ENCODE measurements around the gene DPF3.

Gene DPF3

DNA sequence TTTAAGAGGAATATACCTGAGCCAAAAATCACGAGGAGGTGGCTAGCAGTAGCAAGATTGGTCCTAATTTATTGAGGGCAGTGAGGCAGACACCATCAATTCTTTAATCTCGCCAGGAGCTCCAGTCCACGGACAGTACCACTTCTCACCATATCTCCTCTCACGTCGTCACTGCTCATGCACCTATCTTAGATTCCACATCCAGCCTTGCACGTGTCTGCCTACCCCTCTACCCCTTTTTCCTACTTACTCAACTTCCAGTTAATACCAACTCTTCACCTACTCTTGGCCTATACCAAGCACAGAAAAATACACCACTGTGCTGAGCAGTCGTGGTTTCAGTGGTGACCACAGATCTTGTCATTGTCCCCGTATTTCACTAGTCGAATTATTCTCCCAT lies 246.1 kb downstream of the DPF3 start:
- in situ Hi-C loops (cut with MboI; ENCODE audit: low pct_unique_long_range_greater_than_20kb, low sequenced_read_pairs) = no loop called here
- no peak for DNase-seq

DNA sequence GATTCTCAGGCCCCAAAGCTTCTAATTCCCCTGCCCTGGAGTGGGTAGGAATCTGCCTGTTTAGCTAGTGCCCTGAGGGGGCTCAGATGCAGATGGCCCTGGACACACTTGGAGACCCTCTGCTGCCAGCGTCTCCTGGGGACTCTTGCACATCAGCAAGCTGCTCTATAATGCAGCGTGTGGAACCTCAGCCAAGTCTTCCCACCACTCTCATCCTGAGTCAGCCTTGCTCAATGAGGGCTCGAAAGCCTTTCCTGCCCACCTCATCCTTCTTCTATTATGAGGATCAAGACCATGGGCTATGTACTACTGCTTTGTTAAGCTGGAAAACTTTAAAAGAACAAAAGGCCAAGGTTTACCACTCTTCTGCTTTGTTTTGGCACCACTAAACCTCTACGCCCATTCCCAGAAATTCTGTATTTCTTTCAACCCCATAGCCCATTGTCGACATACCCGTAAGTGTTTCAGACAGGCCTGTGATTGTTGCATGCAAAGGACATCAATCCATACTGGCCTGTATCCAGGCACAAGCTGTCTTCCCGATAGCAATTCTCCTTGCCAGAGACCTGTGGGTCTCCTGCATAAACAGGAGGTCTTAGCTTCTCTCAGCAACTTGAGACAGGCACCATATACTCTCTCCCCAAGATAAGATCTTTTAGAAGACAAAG lies 246.9 kb downstream of the DPF3 start:
- no peak for DNase-seq
- in situ Hi-C loops (cut with MboI; ENCODE audit: low pct_unique_long_range_greater_than_20kb, low sequenced_read_pairs) = no loop called here

DNA sequence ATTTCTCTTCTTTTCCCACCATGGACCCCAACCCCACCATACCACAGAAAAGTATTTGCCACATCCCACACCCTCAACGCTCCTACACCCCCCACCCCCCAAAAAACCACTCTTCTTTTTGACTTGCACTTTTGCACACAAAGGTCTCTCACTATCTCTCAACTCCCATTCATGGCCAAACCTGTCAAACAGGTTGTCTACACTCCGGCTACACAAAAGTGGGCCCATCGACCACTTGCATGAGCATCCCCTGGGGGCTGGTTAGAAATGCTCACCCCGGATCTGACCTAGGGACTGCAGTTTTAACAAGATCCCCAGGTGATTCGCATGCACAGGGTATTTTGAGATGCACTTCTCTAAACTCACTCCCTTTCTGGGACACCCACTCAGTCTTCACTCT lies 248.2 kb downstream of the DPF3 start:
- no peak for DNase-seq
- in situ Hi-C loops (cut with MboI; ENCODE audit: low pct_unique_long_range_greater_than_20kb, low sequenced_read_pairs) = no loop called here

DNA sequence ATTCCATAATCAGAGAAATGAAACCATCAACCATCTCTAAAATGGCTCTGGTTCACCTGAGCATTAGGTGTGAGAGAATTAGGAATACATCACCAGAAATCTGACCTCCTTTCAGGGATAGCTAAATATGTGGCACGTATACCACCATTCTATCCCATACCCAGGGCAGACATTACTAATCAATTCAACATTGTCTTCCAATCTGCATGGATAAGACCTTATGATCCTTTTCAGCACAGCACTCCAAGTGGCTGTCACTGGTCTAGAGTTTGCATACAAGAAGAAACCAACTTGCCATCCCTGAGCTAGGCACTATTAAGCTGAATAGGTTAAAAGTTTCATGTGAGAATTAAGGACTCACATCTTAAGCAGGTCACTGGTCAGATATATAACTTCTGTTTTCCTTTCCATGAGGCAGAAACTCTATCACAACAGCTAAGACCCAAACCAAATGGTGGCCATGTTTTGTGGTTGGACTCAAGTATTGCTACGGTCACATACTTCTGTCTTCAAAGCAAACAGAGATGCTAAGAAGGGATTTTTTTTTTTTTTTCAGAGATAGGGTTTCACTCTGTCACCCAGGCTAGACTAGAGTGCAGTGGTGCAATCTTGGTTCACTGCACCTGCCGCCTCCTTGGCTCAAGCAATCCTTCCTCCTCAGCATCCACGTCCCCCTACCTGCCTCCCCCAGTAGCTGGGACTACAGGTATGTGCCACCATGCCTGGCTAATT lies 249.0 kb downstream of the DPF3 start:
- in situ Hi-C loops (cut with MboI; ENCODE audit: low pct_unique_long_range_greater_than_20kb, low sequenced_read_pairs) = no loop called here
- no peak for DNase-seq

DNA sequence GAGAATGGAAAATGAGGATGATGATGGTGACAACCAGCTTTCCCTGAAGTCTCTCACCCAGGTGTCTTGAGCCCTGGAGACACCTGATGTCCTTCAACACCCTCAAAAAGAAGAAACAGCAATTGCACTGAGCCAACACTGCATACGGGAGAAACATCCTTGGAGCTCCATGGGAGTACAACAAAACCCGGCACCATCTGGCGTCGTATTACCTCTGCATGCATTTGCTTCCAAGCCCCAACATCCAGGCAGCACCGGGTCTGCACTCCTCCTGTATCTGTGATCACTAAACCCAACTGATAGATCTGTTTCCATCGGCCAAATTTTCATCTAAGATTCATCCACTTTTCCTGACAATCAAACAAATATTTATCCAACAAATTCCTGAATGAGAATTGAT lies 249.9 kb downstream of the DPF3 start:
- in situ Hi-C loops (cut with MboI; ENCODE audit: low pct_unique_long_range_greater_than_20kb, low sequenced_read_pairs) = no loop called here
- no peak for DNase-seq

DNA sequence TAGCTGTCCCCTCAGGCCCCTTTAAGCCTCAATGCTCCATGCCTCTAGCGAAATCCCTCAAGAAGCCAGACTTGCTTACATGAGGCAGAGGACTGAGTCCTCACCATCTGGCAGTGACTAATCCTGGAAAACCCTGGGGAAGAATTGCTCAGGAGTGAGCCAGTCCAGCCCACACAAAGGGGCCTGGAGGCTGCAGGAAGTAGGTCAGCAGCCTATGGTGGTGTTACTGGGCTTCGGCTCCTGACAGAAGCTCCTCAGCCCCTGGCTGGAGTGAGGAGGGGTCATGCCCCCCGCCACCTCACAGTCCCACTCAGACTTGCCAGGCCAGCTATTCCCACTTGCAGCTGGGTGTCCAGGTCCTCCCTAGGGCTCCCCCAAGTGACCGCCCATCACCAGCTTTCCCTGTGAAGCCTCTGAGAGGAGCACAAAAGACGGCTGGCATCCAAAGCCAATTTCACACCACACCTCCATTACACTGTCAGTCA lies 250.5 kb downstream of the DPF3 start:
- in situ Hi-C loops (cut with MboI; ENCODE audit: low pct_unique_long_range_greater_than_20kb, low sequenced_read_pairs) = no loop called here
- DNase-seq = no peak

DNA sequence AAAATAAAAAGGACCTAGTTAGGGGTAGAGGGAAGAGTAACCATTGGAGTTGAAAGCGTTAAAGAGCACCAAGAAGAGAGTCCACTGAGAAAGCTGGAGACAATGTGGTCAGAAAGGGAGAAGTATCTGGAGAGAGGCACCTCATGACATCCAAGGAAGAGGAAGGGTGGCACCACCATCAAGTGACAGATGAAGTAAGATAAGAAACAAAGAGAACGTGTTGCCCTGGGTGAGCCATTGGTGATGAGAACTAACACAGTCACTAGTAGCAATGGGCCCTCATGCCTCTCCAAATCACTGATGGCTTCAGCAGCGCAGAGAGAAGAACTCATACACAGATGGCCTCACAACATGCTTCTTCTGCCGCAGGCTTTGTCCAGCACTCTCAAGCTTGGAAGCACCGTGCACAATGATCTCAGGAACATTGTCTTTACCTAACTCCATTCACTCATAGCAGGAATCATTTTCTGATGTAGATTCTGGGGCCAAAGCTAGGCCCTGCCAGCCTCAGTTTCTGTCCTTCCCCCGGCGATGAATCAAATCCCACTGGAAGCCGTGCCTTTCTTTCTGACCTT lies 252.9 kb downstream of the DPF3 start:
- in situ Hi-C loops (cut with MboI; ENCODE audit: low pct_unique_long_range_greater_than_20kb, low sequenced_read_pairs) = no loop called here
- DNase-seq = no peak

DNA sequence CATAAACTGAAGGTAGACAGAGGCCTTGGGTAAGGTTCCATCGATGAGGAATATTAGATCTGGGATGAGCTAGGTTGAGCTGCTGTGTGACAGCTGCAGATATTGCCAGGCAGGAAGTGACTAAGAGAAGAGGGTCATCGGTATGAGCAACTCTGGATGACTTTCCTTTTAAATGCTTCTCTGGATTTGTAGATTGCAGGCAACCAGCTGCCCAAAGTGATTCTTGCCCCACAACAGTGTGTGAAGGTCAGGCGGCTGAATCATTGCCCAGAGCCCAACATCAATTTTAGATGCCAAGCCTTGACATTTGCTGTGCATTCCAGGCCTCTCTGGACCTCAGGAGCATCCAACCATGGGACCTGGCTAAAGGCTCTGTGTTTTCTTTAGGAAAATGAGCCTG lies 255.9 kb downstream of the DPF3 start:
- in situ Hi-C loops (cut with MboI; ENCODE audit: low pct_unique_long_range_greater_than_20kb, low sequenced_read_pairs) = no loop called here

DNA sequence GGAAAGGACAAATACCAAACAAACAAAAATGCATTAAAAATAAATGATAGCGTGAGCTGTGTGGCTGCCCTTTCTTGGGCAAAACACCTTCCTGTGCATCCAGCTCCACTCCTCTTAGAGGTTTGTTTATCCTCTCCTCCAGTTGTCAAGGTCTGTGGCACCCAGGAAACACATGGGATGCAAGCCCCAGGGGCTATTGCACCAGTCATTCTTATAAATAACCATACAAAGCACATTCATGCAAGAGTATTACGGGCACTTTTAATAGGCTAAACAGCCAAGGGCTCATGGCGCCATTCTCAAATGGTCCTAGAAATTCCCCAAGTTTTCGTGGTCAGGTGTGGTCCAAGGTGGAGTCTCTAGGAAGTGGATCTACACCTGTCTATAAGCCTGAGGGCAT lies 257.0 kb downstream of the DPF3 start:
- DNase-seq = no peak
- in situ Hi-C loops (cut with MboI; ENCODE audit: low pct_unique_long_range_greater_than_20kb, low sequenced_read_pairs) = no loop called here

More for the DNA sequence above, 255.9 kb downstream of the DPF3 start:
- no peak for DNase-seq

DNA sequence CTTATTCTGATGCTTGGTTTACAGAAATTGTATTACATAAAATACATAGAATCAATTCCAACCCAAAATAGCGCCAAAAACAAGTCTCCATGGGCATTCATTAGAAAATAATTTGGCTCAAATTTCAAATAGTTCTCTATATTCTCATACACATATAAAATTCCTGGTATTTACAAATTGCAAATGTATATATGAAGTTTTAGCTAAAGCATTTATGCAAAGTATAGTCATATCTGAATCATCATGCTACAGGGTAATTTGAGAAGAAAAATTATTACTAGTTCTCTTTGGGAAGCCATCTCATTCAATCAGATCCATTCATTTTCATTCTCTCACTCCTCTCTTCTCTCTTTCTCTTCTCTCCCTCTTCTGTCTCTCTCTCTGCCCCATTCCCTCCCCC lies 257.8 kb downstream of the DPF3 start:
- in situ Hi-C loops (cut with MboI; ENCODE audit: low pct_unique_long_range_greater_than_20kb, low sequenced_read_pairs) = no loop called here
- no peak for DNase-seq

DNA sequence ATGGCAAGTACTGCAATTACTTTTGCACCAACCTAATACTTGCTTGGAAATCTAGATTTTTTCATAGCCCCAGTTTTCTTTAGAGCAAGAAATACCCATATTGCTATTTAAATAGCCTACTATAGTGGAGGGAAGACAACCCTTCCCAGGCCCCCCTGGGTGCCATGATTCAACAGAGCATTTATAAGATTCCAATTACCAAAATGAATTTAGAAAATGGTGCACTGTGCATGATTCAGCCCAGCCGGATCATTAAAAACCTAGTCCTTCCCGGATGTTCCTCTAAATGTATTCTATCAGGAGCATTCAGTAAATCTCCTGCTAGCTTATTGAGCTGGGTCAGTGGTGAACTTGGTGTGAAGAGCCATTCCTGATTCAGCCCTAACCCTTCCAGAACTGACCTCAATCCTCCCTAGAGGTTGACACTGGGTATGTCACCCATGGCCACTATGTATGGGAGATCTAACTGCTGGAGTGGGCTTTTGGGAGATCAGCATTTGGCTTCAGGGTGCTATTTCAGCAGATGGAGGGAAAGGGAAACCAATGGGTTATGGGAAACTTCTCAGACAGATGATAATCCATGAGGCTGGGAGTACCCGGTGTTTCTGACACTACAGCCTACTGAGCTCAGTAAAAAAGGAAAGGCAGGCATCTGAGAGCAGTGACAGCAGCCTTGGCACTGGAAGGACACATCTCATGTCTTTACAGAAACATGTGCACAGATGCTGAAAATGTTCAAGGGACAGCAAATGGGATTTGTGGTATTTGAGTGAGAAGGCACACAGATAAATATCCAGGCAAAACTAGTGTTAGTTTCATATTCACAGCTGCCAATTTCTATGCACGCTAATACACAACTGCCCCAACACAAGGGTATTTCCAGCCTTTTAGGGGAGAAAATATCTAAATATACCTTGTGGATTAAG lies 258.9 kb downstream of the DPF3 start:
- in situ Hi-C loops (cut with MboI; ENCODE audit: low pct_unique_long_range_greater_than_20kb, low sequenced_read_pairs) = no loop called here
- no peak for DNase-seq

DNA sequence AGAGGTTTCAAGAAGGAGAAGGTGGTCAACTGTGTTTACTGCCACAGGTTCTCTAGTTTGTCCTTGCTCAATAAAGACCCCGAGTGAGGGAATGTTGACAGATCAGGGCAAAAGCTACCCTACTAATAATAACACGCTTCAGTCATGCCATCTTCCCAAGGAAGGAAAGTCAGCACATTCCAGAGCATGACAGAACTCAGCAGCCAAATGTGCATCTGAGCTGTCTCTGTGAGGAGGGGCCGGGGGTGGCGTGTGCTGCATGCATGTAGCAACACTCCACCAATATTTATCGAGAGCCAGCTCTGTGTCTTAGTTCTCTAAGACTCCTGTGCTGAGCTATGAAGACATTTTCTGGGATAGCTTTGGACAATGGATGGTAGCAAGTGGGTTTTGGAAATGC lies 260.4 kb downstream of the DPF3 start:
- in situ Hi-C loops (cut with MboI; ENCODE audit: low pct_unique_long_range_greater_than_20kb, low sequenced_read_pairs) = no loop called here
- DNase-seq = no peak

DNA sequence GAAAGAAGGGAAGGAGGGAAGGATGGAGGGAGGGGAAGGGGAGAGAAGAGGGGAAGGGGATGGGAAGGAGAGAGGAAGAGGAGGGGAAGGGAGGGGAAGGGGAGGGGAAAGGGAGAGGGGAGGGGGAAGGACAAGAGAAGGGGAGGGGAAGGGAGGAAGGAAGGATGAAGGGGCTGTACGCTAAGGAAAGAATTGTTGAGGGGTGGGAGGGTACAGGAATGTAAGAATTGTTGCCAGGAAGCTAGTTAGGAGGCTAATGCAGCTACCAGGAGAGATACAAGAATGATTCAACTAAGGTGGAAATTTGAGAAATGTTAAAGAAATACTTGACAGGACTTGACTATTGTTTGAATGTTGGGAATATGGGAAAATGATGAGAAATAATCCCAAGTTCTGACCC lies 261.2 kb downstream of the DPF3 start:
- in situ Hi-C loops (cut with MboI; ENCODE audit: low pct_unique_long_range_greater_than_20kb, low sequenced_read_pairs) = no loop called here
- DNase-seq = no peak

DNA sequence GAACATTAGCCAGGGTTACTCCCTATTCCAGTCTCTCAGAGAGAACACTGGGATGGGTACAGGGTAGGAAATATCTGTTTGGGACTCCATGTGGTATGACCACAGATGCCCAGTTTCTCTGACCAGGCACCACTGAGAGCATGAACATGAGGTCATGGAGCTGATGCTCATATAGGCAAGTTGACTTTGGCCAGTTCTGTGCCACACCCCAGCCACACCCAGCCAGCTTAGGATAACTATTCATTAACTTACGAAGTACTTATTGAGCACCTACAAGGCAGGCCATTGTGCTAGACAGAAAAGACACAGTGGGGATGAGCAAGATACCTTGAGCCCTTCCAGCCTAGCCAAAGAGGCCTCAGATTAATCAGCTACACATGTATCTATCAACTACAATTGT lies 262.5 kb downstream of the DPF3 start:
- in situ Hi-C loops (cut with MboI; ENCODE audit: low pct_unique_long_range_greater_than_20kb, low sequenced_read_pairs) = no loop called here

DNA sequence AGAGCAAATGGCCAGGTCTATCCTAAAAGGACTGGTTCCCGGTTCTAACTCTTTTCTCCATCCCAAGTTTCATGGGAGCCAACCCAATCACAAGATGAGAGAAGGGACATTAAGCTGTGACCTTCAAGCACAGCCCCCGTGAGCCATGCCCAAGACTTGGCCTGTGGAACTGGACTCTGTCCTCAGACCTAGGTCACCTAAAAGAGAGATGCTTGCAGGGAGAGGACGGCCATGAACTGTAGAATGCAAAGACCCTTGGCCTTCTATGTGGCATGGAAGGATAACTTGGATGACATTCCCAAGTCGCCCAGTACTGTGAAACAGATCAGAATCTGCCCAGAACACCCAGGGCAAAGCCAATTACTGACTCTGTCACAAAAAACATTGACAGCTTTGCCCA lies 263.5 kb downstream of the DPF3 start:
- in situ Hi-C loops (cut with MboI; ENCODE audit: low pct_unique_long_range_greater_than_20kb, low sequenced_read_pairs) = no loop called here
- DNase-seq = no peak

More for the DNA sequence above, 262.5 kb downstream of the DPF3 start:
- DNase-seq = no peak

DNA sequence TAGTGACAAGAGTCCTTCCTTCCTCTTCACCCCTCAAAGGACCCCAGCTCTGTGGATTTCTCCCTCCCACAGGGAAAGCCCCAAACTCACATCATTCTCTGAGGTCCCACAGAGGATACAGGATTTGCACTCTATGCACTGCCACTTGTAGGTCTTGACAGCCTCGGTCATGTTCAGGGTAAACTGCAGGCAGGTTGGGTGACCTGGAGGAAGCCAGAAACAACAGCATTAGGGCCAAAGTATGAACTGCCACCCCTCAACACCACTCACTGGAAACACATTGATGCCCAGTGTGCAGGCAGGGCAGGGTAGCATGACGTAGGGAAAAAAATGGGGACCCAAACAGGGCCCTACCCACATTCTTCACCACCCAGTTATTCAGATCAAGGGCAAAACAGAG lies 264.4 kb downstream of the DPF3 start:
- no peak for DNase-seq
- in situ Hi-C loops (cut with MboI; ENCODE audit: low pct_unique_long_range_greater_than_20kb, low sequenced_read_pairs) = no loop called here

DNA sequence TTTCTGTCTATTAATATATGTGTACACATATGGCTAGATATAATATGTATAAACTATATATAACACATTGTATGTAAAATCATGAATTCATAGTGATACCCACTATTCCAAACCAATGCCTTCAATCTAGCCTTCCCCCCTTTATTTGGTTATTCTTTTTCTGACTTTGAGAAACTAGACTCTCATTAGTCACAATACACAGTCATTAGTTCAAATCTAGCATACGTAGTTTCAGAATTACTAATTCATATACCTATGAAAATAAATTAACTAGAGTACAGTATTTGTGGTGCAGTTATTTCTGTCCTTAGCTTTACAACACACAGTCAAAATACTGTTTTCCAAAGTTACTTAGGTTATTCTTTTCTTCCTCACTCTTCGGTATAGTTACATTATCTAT lies 268.2 kb downstream of the DPF3 start:
- DNase-seq = no peak
- in situ Hi-C loops (cut with MboI; ENCODE audit: low pct_unique_long_range_greater_than_20kb, low sequenced_read_pairs) = no loop called here

DNA sequence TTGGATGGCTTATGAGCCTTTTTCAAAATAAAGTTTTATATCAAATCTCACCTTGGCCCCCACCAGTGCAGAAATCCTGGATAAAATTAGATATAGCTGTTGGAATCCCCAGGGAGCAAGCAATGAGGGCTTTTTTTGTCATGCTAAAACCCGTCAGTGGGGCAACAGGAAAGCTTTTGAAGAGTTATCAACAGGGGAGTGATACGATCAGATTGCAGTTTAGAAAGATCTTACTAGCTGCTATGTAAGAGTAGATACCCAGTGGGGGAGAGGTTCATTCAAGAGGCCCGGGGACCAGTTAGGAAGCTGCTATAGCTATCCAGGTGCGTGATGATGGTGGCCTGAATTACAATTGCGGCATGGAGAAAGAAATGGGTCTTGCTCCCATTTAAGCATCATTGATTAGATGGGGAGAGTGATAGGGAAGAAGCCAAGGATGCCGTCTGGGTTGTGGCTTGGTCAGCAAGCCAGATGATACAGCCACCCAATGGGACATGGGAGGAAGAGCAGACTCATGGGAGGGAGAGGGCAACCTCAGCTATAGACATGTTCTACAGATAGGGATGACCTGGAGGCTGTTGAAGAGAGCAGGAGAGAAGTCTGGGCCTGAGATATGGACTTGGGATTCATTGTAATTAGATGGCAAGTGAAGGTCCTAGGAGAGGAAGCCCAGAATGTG lies 272.4 kb downstream of the DPF3 start:
- DNase-seq = no peak
- in situ Hi-C loops (cut with MboI; ENCODE audit: low pct_unique_long_range_greater_than_20kb, low sequenced_read_pairs) = no loop called here

DNA sequence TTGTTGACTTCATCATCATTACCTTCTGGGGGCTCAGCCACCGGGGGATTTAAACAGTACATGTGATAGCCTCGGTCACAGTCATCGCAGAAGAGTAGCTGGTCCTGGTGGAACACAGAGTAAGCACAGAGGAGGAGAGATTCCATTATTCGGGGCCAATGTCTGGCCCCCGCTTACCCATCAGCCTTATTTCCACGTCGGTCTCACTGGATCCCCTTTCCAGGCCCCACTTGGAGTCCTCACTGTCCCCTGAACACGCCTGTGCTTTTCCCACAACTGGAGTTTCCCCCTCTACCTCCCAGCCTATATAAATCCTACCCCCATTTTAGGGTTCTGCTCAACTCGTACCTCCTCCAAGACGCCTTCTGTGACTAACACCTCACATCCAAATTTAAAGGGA lies 274.0 kb downstream of the DPF3 start:
- no peak for DNase-seq

More for the DNA sequence above, 274.0 kb downstream of the DPF3 start:
- in situ Hi-C loops (cut with MboI; ENCODE audit: low pct_unique_long_range_greater_than_20kb, low sequenced_read_pairs) = no loop called here

Data from KBM-7 (cell line).